ENCODE data around the gene PRDX6. TPM values are rescaled to one million over a fixed set of nuclear protein-coding genes. Genes with fewer than 3 reads are reported as not detected.
"Not testable (repeated sequence)": the region's sequence is repeated elsewhere in the genome, so short reads cannot be mapped to it uniquely, and the experiment has no call there.

The PRDX6 gene
- total and polyA plus RNA-seq, 2 of the 4 experiments (the other 2 are of a cell fraction): 373 to 426 TPM

DNA sequence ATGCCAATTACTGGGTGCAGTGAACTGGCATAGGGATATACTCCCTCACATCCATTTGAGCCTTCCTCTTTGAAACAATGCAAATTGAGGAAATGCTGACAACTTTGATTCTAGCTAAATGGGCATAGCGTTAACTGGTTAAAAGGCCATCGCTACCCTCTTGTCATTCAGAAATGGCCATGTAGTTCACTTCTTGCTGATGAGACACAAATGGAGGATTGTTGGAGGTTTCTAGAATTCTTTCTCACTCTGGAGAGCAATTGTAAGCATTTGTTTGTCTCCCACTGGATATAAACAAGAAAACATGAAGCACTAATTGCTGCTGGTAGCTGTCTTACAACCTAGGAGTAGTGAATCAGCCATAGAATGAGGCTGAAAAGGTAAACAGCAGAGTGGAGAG is 14.4 kb downstream of the PRDX6 start:
- Histone ChIP-seq H3K4me2 (ENCODE audit: low read depth, low read length) (no peak overlapping the region), H4K5ac (ENCODE audit: low read depth, low read length) (no peak overlapping the region), H3K9me3 (ENCODE audit: control insufficient read depth, insufficient read depth, low read length) (no peaks in the 10 kb centered on the region), H3K9me1 (ENCODE audit: insufficient read depth, low read length) (peaks cover 2% of the 10 kb centered on the region; the same call in 1 of the 2 replicates), H3K27ac (ENCODE audit: insufficient read depth, low read length) (no peak overlapping the region), H4K8ac (ENCODE audit: low read depth in 2 of 2, low read length in 2 of 2) (no peak overlapping the region), H2BK20ac (ENCODE audit: low read depth, low read length) (no peak overlapping the region), H3K36me3 (ENCODE audit: control insufficient read depth, insufficient read depth, low read length) (peaks cover 22% of the 10 kb centered on the region), H2AK5ac (ENCODE audit: low read depth, low read length) (no peak overlapping the region), H3K14ac (replicated peaks; ENCODE audit: low read depth, low read length) (no peak overlapping the region), H3K9ac (ENCODE audit: low read depth, low read length) (no peak overlapping the region), H3K4ac (ENCODE audit: low read depth, low read length) (no peak overlapping the region), H3K23ac (ENCODE audit: low read depth, low read length) (no peak overlapping the region), H4K91ac (ENCODE audit: insufficient read depth, low read depth, low read length) (no peak overlapping the region), H3K56ac (ENCODE audit: extremely low read depth, insufficient read depth, low read length) (no peak overlapping the region), H3K27me3 (ENCODE audit: control insufficient read depth, insufficient read depth, low read length) (no peaks in the 10 kb centered on the region), H3K79me1 (ENCODE audit: low read depth in 1 of 2, low read length in 2 of 2) (no peaks in the 10 kb centered on the region), H2BK120ac (ENCODE audit: low read depth, low read length) (no peak overlapping the region), H2BK5ac (ENCODE audit: low read depth, low read length, poor library complexity, severe bottlenecking) (no peak overlapping the region), H3K18ac (ENCODE audit: low read depth, low read length) (no peak overlapping the region), H3K4me3 (ENCODE audit: insufficient read depth, low read depth, low read length) (no peak overlapping the region), H2AK9ac (replicated peaks; ENCODE audit: low read depth, low read length, poor library complexity) (no peak overlapping the region), H2AFZ (replicated peaks; ENCODE audit: low read length, poor library complexity) (no peak overlapping the region), H3K4me1 (ENCODE audit: control insufficient read depth, insufficient read depth, low read length) (no peaks in the 10 kb centered on the region), H2BK15ac (ENCODE audit: low read depth, low read length) (no peak overlapping the region), H4K20me1 (ENCODE audit: insufficient read depth, low read length) (no peaks in the 10 kb centered on the region)
- no CpG with 5 or more reads among the region's 2 CpGs for WGBS, 2 experiments (ENCODE audit: extremely low coverage in 2 of 2, insufficient read length in 1 of 2)
- in situ Hi-C loops (cut with MboI; ENCODE audit: low sequenced_read_pairs): no loop called here
- CTCF ChIA-PET: no interaction called here
- intact Hi-C loops (cut with micrococcal nuclease): no loop called here
- ATAC-seq (ENCODE audit: low read depth) (no peak), DNase-seq (no peak)
- POLR2A ChIA-PET (ENCODE audit: unreplicated experiment): no interaction called here
- BruUV-seq (replicated peaks): no TSS peak
- dilution Hi-C loops (cut with HindIII; ENCODE audit: low sequenced_read_pairs, unreplicated experiment): no loop called here
- TF ChIP-seq MAFK (IDR thresholded peaks at IDR 0.05; ENCODE audit: low read depth, low read length): 0 out of 2 replicates have a peak, but pooled peaks have one; percentile 5
- TF ChIP-seq, protein P1, sequence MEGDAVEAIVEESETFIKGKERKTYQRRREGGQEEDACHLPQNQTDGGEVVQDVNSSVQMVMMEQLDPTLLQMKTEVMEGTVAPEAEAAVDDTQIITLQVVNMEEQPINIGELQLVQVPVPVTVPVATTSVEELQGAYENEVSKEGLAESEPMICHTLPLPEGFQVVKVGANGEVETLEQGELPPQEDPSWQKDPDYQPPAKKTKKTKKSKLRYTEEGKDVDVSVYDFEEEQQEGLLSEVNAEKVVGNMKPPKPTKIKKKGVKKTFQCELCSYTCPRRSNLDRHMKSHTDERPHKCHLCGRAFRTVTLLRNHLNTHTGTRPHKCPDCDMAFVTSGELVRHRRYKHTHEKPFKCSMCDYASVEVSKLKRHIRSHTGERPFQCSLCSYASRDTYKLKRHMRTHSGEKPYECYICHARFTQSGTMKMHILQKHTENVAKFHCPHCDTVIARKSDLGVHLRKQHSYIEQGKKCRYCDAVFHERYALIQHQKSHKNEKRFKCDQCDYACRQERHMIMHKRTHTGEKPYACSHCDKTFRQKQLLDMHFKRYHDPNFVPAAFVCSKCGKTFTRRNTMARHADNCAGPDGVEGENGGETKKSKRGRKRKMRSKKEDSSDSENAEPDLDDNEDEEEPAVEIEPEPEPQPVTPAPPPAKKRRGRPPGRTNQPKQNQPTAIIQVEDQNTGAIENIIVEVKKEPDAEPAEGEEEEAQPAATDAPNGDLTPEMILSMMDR (conservative IDR thresholded peaks at IDR 0.05; ENCODE audit: low read depth, low read length): no peak

DNA sequence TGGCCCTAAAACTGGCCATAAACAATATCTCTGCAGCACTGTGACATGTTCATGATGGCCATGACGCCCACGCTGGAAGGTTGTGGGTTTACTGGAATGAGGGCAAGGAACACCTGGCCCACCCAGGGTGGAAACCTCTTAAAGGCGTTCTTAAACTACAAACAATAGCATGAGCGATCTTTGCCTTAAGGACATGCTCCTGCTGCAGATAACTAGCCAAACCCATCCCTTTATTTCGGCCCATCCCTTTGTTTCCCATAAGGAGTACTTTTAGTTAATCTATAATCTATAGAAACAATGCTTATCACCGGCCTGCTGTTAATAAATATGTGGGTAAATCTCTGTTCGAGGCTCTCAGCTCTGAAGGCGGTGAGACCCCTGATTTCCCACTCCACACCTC is 16.0 kb downstream of the PRDX6 start:
- H3K4me3 ChIP-seq (ENCODE audit: insufficient read depth, low read depth, low read length); CTCF ChIA-PET; BruUV-seq (replicated peaks); H4K8ac ChIP-seq (ENCODE audit: low read depth in 2 of 2, low read length in 2 of 2); H3K14ac ChIP-seq (replicated peaks; ENCODE audit: low read depth, low read length); H2BK20ac ChIP-seq (ENCODE audit: low read depth, low read length); H3K4me2 ChIP-seq (ENCODE audit: low read depth, low read length); H3K23ac ChIP-seq (ENCODE audit: low read depth, low read length); H3K27me3 ChIP-seq (ENCODE audit: control insufficient read depth, insufficient read depth, low read length); in situ Hi-C loops (cut with MboI; ENCODE audit: low sequenced_read_pairs); H3K79me1 ChIP-seq (ENCODE audit: low read depth in 1 of 2, low read length in 2 of 2); H4K5ac ChIP-seq (ENCODE audit: low read depth, low read length); ATAC-seq (ENCODE audit: low read depth); H3K9me3 ChIP-seq (ENCODE audit: control insufficient read depth, insufficient read depth, low read length); H2AFZ ChIP-seq (replicated peaks; ENCODE audit: low read length, poor library complexity); H3K36me3 ChIP-seq (ENCODE audit: control insufficient read depth, insufficient read depth, low read length); H4K91ac ChIP-seq (ENCODE audit: insufficient read depth, low read depth, low read length); H2AK9ac ChIP-seq (replicated peaks; ENCODE audit: low read depth, low read length, poor library complexity); H3K9me1 ChIP-seq (ENCODE audit: insufficient read depth, low read length); H3K27ac ChIP-seq (ENCODE audit: insufficient read depth, low read length); H2BK15ac ChIP-seq (ENCODE audit: low read depth, low read length); H3K9ac ChIP-seq (ENCODE audit: low read depth, low read length); H3K4me1 ChIP-seq (ENCODE audit: control insufficient read depth, insufficient read depth, low read length); H3K18ac ChIP-seq (ENCODE audit: low read depth, low read length); H3K56ac ChIP-seq (ENCODE audit: extremely low read depth, insufficient read depth, low read length); intact Hi-C loops (cut with micrococcal nuclease); H3K4ac ChIP-seq (ENCODE audit: low read depth, low read length); H2BK5ac ChIP-seq (ENCODE audit: low read depth, low read length, poor library complexity, severe bottlenecking); dilution Hi-C loops (cut with HindIII; ENCODE audit: low sequenced_read_pairs, unreplicated experiment); H4K20me1 ChIP-seq (ENCODE audit: insufficient read depth, low read length); DNase-seq; H2BK120ac ChIP-seq (ENCODE audit: low read depth, low read length); H2AK5ac ChIP-seq (ENCODE audit: low read depth, low read length); POLR2A ChIA-PET (ENCODE audit: unreplicated experiment): not testable (repeated sequence)
- WGBS, 2 experiments (ENCODE audit: extremely low coverage in 2 of 2, insufficient read length in 1 of 2): no CpG with 5 or more reads among the region's 8 CpGs

Data from IMR-90 (cell line).